GM21576 (cell line): Measurements from ENCODE around the gene RUBCNL.
"Not testable (repeated sequence)": the region's sequence is repeated elsewhere in the genome, so short reads cannot be mapped to it uniquely, and the experiment has no call there.

Experiments
- ATAC-seq: cut with Tn5 transposase; IDR thresholded peaks from one replicate; pipeline ENCODE4 v1.9.1; 2021; ENCODE audit warnings: mild to moderate bottlenecking, moderate library complexity; ENCODE audit not compliant: unreplicated experiment

Gene RUBCNL, protein sequence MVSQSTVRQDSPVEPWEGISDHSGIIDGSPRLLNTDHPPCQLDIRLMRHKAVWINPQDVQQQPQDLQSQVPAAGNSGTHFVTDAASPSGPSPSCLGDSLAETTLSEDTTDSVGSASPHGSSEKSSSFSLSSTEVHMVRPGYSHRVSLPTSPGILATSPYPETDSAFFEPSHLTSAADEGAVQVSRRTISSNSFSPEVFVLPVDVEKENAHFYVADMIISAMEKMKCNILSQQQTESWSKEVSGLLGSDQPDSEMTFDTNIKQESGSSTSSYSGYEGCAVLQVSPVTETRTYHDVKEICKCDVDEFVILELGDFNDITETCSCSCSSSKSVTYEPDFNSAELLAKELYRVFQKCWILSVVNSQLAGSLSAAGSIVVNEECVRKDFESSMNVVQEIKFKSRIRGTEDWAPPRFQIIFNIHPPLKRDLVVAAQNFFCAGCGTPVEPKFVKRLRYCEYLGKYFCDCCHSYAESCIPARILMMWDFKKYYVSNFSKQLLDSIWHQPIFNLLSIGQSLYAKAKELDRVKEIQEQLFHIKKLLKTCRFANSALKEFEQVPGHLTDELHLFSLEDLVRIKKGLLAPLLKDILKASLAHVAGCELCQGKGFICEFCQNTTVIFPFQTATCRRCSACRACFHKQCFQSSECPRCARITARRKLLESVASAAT

DNA sequence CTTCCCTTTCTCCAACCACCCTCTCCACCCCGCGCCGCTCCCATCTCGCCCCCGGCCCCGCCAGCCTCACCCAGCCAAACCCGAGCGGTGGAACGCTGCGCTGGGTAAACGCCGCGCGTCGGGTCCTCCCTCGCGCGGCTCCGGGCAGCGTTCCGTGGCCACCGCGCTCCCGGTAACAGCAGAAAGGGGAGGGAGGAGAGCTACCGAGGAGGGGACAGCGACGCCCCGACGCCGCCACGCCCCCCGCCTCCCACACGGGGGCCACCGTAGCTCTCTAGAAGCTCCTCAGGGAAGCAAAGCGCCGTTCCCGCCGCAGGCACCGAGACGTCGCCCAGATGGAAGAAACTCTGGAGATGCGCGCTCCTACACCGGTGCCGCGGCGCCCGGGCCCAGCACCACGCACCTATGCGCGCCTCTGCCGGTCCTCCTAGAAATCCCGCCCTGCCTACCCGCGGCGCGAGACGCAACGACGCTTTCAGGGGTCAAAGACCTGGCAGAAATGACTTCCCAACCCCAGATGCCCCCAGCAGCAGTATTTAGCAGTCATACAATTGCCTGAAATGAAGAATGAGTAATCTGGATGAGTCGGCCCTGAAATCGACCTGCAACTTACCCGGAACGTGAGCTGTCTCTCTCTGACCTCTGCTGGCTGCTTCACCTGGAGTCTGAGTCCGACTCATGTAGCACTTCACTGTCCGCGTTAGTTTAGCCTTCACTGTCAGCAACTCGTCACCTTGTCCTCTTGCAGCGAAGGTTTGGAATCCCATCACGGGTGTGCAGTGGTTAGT lies at the start of gene RUBCNL:
Gene RUBCNL, minus strand, starts transcription at position 189 of the 788 bp plus-strand sequence. CDS start 14,777 bp downstream, outside the sequence.
- peak; percentile 33 for ATAC-seq

DNA sequence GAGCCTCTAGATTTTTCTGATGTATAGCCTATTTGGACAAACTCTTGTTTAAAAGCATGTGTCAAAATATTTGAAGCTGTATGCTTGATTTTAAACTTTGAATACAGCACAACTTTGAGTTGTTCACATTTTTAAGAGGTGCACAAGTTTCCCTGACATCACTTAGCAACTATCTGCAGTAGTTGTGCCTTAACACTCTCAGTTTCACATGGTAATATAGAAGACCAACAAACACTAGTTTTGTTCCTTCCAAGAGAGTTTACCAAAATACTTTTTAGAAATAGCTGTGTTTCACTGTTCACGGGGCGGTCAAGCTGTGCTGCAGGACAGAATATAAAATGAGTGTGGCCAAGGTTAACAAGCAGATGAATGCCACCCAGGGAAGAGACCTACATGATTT lies 42.5 kb upstream of the RUBCNL start:
- ATAC-seq: not testable (repeated sequence)

DNA sequence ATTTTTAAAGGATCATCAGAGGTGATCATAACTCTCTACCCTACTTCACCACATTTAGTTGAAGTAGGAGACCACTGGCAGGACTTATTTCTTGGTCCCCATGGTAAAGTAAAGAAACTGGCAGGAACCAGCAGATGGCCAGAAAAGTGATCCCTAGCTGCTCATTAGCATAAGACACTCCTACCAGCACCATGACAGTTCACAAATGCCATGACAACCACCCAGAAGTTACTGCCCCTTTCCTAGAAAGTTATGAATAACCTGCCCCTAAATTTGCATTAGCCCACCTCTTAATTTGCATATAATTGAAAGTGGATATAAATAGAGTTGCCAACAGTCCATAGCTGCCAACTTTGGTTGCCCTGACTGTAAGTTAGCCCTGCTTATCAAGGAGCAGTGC lies 18.4 kb upstream of the RUBCNL start:
- ATAC-seq: no peak

DNA sequence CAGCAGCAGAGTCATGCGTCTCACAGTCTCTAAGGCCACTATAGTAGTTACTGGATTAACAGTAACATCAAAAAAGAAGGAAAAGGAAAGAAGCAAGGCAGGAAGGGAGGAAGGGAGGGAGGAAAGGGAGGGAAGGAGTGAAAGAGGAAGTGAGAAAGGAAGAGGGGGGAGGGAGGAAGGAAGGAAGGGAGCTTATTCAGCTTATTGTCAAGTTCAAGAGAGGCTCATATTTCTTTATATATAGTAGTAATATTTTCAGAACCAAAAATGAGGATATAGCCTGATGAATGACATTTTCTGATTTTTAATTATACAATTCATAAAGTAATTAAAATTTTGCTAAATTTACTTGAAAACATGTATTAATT lies 17.7 kb upstream of the RUBCNL start:
- ATAC-seq: no peak

DNA sequence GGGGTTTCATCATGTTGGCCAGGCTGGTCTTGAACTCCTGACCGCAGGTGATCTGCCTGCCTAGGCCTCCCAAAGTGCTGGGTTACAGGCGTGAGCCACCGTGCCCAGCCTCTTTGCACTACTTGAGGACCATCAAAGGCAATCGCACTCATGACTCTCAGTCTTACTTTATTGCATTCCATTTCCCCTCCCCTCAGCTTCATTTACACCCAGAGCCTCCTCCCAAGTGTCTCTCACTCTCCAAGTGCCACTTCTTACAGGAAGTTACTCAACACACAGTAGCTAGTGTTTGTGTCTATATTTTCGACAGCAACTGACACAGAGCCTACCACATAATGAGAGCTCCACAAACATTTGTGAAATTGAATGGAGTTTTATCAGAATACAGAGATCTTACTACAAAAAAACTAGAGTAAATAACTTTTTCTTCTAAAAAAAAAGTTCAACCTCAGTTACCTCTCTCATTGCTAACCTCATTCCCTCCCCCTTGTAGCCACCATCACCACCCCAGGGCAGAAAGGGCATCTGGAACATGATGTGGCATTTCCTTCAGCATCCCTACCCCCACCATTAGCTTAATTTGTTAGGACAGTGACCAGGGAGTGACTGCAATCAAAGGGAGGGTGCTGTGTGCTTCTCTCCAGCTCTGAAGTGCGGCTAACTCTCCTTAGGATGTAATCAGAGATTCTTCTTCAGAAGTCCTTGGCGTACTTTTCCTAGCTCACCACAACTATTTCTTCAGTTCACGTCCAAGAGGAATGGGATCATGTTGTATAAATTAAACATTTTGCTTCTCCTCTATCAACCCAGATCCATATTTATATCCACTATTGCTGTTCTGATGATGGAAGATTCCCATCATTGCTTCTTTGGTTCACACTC lies 17.0 kb upstream of the RUBCNL start:
- no peak for ATAC-seq

DNA sequence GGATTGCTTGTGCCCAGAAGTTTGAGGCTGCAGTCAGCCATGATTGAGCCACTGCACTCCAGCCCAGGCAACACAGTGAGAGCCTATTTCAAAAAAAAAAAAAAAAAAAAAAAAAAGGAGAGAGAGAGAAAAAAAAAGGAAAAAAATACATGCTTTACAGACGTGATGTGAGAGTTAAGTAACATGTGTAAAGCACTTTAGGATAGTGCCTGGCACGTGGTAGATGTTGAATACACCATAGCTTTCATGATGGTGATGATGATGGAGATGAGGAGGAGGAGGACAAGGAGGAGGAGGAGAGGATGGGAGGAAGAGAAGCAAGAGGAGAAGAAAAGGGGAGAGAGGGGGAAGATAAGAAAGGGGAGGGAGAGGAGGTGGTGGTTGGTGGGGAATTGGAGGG lies 15.1 kb upstream of the RUBCNL start:
- no peak for ATAC-seq

DNA sequence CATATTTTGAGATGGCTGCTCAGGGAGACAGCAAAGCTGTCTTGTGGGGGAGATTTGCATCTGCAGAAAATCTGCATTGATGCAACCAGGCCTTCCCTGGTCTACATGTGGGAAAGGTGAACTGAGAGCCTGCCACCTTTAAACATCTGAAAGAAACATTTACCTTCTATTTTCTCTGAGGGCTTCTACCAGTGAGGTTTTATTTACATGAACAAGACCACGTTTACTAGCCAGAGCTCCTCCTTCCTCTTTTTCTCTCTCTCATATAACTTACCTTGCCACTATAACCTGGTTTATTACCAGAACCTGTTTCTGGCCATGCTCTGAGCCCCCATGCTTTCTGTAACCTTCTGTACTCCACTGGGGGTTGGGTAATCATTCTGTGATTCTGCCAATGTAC lies 14.4 kb upstream of the RUBCNL start:
- peak; percentile 74 for ATAC-seq

DNA sequence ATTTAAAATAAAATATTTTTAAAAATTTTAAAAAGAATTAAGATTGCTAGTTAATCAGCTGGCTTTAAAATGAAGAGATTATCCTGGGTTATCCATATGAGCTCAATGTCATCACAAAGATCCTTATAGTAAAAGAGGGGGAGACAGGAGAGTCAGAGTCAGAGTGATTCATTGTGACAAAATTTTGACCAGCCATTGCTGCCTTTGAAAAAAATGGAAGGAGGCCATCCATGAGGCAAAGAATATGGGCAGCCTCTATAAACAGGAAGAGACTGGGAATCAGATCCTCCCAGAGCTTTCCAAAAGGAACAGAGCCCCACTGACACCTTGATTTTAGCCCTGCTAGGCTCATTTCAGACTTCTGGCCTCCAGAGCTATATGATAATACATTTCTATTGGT lies 9.3 kb upstream of the RUBCNL start:
- ATAC-seq: no peak

DNA sequence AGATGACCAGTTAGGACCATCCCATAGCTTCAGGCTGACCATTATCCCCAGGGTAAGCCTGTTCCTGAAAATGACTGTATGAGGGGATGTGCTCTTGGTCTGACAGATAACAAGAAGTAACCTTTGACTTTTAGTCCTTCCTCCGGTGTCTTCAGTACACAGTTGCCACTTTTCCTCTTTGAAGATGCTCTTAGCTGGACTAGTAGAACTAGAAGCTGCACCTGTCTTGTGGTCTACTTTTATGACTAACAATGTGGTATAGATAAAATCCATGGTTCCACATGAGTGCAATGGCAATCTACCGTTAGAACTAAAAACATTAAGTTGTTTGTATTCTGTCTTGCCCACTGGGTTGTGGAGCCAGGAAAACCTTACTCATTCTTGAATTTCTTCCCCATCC lies 5.9 kb upstream of the RUBCNL start:
- ATAC-seq: no peak

DNA sequence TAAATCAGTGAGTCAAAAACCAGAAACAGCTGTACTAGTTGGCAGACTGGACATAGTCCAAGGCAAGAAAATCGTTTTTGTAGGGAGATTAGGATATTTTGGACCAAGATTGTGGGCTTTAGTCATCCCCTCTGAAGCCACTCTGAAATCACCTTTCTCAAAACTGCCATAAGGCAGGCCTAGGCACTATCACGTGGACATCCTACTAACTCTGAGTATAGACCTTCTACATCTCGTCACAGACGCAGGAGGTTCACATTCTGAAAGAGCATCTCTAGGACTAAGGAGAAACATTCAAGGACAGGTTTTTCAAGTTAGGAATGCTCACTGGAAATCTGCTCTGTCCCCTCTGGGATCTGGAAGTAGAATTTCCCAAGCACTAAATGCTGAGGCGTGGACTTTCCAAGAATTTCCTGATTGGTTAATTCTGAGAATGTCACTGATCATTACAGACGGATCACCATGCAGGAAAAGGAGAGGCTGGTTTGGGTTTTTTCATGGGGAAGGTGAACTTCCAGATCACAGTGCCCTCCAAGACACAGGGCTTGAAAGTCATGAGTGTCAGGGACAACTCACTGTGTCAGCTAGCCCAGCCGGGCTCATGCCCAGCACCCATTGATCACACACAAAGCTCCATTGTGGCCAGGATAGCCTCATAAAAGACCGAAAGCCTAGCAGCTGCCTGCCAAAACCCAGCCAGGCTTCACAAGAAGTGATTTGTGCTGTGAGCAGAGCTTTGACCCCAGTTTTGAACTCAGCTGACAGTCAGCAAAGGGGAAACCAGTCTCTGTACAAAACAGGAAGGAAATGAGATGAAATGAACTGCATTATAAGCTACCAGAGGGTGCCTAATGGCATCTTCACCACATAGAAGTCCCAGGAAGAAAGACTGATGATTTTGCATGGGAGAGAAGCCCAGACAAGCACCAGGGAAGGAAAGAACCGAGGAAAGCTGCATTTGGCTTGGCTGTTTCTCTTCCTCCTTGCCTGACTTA lies 2.7 kb upstream of the RUBCNL start:
- peak; percentile 54 for ATAC-seq

DNA sequence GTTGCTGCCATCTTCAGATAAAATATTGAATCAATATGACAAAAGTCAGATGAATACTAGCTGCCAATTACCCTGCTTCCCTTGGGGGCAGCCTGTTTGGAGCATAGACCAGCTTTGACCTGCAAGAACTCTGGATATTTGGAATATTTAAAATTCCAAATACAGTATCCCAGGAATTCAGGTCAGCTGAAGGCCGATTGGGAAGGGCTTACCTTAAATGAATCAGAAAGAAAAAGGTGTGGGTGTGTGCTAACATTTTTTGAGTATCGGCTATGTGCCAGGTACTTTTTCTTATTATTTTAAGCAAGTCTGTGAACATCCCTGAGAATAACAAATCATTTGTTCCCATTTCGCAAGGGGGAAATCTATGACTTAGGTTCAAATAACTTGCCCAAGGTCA lies 1.8 kb upstream of the RUBCNL start:
- no peak for ATAC-seq

DNA sequence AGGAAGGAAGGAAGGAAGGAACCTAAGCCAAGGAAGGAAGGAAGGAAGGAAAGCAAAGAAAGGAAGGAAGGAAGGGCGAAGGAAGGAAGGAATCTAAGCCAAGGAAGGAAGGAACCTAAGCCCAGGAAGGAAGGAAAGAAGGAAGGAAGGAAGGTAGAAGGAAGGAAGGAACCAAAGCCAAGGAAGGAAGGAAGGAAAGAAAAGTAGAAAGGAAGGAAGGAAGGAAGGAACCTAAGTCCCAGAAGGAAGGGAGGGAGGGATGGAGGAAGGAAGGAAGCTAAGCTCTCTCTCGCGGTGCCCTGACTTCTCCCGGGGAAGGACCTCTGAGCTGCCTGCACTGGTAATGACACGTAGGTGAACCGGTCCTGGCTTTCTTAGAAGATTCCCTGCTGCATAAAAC lies 1.3 kb upstream of the RUBCNL start:
- no peak for ATAC-seq

DNA sequence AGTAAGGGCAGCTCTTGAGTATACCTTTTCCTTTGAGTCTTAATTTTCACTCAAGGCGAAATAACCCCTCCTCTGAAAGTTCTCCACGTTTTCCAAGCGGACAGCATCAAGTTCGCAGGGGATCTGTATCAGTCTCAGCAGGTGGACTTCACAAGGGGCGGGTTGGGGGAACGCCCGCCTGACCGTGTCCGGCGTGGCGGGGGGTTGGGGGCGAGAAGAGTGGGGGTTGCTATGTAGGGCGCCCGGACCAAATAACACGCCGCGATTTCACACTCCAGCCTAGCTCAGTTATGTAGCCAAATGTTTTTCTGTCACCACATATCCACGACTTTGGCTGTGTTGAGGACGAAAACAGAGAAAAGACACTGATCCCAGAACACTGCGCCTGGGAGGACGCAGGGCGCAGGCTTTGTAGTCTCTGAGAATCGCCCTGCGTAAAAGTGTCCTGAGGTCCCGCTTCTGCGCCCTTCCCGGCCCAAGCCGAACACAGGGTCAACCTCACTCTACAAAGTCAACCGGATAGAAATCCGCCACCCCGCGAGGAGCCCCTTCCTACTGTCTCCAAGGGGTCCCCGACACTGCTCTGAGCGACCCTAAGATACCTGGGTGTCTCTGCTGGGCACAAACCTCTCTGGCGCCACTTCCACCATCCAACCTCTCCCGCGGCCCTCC lies 524 bp downstream of the RUBCNL start:
- ATAC-seq: no peak

DNA sequence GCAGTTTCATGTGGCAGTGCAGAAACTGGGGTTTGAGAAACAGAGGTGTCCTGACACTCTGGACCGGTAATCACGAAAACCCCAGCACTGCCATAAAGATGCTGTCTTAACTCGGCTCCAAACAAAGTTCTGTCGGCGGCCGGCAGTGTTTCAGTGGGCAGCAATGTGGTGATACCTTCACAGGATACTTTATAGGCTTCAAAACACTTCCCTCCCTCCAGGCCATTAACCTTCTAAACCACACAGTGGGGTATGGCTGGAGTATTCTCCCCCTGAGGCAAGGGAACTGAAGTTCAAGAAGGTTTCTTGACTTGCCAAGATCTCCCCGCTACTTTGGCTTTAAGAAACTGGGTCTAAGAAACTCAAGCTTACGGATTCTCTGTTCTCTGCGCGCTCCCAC lies 1.1 kb downstream of the RUBCNL start:
- ATAC-seq: no peak

DNA sequence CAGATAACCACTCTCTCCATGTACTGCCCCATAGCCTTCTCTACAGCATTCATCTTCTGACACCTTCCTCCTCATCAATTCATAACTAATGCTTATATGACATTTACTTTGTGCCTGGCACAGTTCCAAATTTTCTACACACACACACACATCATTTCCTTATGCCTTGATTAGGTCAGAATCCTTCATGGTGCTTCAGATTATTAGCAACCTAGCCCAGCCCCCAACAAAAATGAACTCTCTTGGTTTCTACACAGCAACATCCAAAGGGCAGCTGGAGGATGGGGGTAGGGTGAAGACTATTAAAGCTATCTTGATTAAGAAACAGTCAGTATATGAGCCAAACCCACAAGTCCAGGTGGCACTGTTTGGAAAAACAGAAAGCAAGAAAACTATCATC lies 3.7 kb downstream of the RUBCNL start:
- ATAC-seq: no peak

DNA sequence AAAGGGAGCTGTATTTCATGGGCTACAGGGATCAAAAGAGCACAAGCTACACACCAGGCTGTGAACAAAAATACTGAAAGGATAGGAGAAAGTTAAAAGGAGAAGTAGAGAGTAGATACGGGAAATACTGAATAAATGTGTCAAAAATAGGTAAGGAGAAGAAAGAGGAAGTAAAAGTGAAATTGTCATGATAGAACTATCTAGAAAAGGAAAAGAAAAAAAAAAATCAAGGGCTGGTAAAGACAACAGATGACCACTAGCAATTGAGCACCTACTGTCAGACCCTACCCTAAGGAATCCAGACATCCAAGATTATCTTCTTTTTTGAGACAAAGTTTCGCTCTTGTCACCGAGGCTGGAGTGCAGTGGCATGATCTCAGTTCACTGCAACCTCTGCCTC lies 4.8 kb downstream of the RUBCNL start:
- peak; percentile 35 for ATAC-seq

DNA sequence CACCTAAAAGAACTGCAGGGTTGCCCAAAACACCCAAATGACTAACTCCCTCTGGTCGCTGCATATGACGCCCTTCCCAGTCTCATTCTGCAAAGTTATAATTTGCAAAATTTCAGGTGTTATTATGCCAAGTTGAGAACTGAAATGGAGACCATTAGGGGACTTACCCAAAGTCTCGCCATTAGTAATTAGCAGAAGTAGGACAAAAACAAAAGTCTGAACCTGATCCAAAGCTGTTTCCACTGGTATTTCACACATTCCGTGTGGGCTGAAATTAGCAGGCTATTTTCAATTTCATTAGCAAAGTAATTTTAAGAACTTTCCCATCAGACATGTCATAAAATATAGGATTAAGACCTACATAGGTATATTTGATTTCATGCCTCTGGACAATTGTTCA lies 6.8 kb downstream of the RUBCNL start:
- ATAC-seq: no peak

DNA sequence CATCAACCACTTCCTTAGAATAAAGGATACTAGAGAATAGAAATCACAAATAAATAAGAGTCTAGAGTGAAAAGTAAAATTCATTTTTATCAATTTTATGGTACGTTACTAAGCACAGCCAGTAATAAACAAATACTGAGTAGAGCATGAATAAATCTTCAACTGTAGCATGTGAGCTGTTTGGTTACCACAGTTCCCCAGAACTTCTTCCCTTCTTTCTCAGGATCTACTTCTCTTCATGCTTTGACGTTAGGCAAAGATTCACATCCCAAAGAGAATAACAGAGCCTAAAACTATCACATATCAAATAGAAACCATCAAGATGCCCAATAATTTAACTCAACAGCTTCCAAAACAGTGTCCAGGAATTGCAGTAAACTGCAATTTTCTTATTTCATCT lies 7.4 kb downstream of the RUBCNL start:
- ATAC-seq: no peak

DNA sequence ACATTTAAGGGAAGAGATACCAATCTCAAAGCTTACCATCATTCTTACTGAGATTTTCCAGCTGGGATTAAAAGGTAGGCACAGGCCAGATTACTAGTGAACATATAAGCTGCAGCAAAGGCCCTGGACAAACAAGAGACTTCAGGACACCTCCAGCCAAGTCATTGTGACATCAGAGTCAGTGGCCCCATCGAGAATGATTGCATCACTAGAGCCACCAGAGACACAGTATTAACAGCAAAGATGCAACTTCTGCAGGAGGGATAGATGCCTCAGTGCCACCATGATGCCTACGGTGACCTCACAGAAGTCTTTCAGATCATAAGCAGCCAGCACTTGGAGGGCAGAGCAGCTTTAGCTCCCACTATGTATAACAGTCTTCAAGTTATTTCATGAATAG lies 8.6 kb downstream of the RUBCNL start:
- ATAC-seq: no peak
